ENCODE results near the gene SUCLG2.

The SUCLG2 gene, protein sequence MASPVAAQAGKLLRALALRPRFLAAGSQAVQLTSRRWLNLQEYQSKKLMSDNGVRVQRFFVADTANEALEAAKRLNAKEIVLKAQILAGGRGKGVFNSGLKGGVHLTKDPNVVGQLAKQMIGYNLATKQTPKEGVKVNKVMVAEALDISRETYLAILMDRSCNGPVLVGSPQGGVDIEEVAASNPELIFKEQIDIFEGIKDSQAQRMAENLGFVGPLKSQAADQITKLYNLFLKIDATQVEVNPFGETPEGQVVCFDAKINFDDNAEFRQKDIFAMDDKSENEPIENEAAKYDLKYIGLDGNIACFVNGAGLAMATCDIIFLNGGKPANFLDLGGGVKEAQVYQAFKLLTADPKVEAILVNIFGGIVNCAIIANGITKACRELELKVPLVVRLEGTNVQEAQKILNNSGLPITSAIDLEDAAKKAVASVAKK

DNA sequence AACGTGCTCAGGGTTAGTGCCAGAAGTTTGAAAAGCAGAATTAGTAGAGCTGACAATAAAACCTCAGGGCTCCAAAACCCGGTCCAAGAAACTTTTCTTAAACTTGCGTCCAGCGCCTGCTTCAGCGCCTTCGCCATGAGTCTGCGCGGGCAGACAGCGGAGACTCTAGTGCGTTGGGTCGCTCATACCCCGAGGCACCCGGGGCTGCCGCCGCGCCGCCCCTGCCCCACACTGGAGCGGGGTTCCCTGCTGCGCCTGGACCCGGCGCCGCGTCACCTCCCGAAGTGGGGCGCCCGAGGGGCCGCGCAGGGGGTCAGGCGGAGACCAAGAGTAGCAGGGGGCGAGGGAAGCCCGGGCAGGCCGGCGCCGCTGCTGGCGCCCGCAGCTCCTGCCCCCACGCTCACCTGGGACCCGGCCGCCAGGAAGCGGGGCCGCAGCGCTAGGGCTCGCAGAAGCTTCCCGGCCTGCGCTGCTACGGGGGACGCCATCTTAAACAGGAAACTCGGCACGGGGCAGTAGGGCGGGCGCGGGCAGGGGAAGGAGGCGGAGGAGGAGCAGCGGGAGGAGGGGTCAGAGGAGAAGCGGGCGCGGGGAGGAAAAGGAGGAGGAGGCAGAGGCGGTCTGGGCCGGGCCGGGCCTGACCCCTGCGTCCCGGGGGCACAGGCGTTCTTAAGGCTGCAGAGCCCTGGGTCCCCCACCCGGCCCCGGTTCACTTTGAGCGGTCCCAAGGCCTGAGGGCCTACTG is at the start of gene SUCLG2:
Gene SUCLG2, minus strand, starts transcription at position 514 of the 745 bp plus-strand sequence. Its CDS starts 26 bp downstream, at position 488.
- DNase-seq: peak; percentile 89

DNA sequence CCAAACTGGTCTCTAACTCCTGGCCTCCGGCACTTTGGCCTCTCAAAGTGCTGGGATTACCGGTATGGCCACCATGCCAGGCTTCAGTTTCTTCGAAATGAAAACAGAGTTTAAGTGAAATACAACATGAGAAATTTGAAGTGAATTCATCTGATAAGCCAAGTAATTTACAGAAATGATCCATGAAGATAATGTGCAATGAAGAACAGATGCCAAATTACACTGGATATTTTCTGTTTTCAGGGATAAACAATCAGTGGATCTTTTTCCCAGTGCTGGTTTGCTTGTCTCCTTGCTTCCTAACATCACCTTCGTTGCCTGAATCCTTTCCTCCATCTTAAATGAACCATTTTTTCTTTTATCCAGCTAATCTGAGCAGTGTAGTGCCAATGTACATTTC is 46.2 kb upstream of the SUCLG2 start:
- no peak for DNase-seq

DNA sequence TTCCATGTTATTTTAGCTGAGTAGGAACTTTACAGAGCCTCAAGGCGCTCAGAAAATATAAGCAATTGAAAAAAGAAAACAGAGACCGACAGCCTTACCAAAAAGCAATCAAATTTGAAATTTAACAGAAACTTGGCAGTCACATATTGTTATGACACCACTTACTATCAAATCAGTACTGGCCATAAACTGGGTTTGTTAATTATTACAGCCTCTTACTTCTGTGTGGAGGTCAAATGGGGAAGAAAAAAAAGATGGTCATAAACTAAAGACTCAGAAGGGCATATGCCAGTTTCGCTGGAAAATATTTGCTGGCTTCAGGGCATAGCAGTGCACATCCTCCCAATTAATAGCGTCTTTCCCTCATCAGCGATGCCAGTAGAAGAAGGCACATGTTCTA is 45.5 kb upstream of the SUCLG2 start:
- no peak for DNase-seq

DNA sequence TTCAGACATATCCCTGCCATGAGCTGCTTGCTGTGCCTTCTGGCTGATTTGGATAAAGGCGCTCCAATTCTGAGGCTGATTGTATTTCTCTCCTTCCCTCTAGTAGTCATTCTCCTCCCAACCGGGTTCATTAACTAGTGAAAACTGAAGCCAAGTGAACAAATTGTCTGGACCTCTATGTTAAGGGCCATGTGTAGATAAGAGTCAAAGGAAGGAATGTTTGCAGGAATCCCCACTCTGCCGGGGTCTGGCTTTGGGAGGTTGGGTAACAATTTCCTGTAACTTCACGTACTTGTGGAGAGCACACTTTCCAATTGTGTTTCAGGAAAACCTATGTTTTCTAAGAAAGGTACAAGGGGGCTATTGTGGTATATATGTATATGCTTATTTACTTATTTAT is 38.2 kb upstream of the SUCLG2 start:
- DNase-seq: no peak

DNA sequence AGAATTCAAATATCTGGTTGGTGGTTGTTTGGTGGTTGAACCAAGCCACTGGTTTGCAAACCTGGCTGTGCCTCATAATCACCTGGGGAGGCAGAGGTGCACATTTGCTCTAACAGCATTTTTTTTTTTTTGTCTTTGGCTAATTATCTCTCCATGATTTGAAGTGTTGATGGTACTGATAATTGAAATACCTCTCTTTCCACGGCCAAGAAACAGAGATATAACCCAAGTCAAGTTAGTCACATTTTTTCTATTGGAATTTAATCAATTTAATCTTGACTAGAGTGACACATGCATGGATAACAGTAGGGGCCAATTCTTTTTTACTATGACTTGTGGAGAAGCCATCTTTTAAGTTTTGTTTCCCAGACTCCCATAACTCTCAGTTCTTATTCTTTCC is 37.5 kb upstream of the SUCLG2 start:
- no peak for DNase-seq

DNA sequence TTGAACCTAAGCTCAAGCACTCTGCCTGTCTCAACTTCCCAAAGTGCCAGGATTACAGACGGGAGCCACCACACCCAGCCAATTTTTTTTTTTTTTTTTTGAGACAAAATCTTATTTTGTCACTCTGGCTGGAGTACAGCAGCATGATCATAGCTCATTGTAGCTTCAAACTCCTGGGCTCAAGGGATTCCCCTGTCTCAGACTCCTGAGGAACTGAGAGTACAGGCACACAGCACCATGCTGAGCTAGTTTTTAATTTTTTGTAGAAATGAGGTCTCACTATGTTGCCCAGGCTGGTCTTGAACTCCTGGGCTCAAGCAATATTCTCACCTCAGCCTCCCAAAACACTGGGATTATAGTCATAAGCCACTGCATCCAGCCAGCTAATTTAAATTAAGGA is 36.8 kb upstream of the SUCLG2 start:
- DNase-seq: no peak

DNA sequence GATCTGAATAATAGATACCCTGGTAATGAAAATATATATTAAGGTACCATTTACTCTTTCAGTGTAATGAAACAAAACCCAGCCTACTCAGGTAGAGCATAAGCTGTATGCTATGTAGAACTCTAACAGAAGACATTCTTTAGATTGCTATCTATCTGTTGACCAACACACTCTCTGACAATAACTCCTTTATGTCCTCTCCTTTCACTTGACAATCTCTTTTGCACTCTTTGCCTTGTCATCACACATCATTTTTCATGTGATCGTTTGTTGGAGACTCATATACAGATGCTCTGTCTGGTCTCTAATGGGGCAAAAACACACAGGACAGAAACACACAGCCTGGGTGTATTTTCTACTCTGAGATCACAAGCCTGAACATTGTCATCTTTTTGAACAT is 35.4 kb upstream of the SUCLG2 start:
- no peak for DNase-seq

DNA sequence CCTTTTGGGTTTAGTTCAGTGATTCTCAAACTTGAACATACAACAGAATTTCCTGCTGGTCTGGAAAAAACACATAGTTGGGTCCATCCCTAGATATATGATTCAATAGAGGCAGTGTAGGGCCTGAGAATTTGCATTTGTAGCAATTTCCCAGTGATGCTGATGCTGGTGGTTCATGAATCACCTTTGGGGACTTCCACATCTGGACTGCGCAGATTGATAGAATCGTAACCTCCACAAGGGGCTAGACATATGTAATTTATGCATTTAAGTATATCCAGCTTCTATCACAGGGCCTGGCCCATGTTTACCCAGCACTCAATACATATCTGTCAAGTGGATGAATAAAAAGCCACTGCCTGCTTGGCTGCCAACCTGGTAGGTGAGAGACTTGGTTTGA is 33.8 kb upstream of the SUCLG2 start:
- no peak for DNase-seq

DNA sequence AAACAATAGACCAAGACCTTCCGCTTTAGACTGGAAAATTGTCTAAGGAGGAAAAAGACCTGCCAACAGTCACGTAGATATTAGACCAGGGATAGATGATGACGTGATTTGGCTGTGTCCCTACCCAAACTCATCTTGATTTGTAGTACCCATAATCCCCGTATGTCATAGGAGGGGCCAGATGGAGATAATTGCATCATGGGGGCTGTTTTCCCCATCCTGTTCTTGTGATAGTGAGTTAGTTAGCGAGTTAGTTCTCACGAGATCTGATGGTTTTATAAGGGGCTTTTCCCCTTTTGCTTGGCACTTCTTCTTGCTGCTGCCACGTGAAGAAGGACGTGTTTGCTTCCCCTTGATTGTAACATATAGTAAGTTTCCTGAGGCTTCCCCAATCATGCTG is 31.7 kb upstream of the SUCLG2 start:
- no peak for DNase-seq

DNA sequence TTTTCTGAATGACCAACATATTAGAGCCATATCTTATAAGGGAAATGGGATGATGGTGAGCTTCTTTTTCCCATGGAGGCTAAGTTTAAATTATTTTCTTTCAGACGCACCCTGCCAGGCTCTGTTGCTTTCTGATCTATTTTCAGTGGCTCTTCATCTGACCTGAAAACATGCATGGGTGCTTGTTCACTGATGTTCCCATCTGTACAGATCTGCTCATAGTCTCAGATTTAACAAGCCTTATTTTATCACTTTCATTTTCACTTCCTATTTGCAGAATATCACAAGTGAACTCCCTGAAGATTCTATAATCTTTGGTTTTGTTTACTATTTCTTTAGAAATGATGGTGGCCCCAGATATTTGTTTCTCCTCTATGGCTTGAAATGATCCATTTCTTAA is 31.1 kb upstream of the SUCLG2 start:
- no peak for DNase-seq

DNA sequence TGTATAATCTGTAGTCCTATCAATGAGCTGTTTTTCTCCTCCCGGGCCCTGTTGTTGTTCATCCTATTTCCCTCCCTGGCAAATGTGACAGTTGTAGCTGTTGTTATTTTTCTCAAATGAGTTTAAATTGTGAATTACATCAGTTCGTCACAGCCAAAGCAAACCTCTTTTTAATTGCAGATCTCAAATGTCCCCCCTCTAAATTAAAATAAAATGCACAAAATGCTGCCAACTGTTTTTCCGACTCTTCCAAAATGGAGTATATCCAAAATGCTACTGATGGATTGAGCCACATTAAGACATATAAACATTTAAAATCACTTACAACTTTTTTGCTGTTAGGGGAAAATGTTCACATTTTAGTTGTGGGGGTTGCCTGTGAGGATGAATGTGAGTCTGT is 29.8 kb upstream of the SUCLG2 start:
- DNase-seq: no peak

DNA sequence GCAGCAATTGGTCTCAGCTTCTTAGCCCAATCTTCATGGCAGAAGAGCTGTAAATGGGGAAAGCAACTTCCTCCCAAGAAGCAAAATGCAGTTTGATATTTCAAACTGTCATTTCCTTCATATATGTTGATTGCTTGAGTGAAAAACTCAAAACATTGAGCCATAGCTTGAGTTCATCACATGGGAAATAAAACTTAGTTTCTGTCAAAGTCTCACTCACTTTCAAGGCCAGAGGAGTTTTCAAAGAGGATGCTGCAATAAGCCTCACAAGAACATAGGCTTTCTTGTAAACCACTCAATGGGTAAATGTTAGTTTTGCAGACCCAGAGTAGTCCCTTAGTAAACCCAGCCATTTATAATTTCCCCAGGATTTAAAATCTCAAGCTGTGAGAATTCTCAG is 29.1 kb upstream of the SUCLG2 start:
- DNase-seq: no peak

DNA sequence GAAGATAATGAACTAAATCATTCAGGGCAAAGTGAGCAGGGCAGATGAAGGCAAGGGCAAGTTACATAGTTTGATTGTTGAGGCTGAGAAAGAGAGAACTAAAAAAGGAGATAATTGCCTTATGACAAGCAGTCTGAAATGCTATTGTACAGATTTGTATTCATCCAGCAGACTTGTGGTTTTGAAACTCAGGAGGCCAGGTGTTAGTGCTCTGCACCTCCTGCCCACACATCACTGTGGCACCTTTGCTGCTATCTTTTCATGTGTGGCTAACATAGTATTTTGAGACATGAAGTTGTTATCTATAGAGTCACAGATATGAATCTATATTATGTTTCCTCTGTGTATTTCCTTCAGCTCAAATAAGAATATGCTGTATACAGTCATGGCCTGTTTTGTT is 24.3 kb upstream of the SUCLG2 start:
- DNase-seq: peak; percentile 30

DNA sequence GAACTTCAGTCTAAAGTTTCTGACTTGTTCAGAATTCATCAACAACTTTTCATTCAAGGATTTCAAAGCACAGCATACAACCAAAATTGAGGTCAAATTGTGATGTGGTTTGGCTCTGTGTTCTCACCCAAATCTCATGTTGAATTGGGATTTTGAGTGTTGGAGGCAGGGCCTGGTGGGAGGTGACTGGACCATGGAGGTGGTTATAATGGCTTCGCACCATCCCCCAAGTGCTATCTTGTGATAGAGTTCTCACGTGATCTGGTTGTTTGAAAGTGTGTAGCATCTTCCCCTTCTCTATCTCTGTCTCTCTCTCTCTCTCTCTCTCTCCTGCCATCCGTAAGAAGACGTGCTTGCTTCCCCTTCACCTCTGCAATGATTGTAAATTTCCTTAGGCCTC is 19.6 kb upstream of the SUCLG2 start:
- DNase-seq: no peak

DNA sequence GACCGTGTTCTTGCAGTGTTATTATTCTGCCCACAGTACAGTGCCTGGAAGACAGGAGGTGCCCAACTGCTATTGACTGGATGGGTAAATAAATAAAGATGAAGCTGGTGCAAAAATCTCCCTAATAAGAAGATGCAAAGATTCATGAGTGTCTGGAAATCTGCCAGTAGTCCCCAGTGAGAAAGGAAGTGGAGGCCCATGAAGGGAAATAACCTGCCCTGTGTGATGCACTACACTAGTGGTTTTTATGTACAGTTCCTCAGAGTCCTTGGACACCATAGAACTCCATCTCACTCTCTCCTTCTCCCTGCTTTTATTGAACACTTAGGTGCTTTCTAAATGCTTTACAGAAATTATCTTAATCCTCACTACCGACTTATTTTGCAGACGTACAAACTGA is 8.3 kb upstream of the SUCLG2 start:
- DNase-seq: no peak

DNA sequence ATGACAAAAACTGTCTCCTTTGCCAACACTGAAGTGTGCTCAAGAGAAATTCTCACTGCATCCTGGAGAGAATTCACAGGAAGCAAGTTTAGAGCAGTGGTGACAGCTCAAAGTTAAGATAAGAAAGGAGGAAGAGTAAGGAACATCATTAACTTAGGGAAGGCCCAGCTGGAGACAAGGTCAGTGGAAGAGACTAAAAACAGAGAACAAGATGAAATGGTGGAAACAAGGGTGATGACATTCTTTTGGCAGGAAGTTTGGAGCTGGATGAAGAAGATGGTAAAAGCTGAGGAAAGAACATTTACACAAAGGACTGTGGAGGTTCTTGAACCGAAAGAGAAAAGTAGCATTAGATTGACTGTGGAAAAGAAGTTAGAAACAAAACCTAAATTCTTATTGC is 6.7 kb upstream of the SUCLG2 start:
- DNase-seq: no peak

DNA sequence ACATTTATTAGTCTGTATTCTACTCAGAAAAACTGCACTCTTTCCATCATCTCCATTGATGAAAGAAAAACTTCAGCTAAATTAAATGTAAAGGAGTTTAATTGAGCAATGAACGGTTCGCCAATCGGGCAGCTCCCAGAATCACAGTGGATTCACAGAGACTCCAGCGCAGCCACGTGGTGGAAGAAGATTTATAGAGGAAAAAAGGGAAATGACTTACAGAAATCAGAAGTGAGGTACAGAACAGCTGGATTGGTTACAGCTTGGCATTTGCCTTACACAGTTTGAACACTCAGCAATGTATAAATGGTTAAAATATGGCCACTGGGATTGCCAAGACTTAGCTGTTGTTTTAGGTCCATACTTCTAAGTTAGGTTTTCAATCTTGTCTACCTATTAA is 2.8 kb upstream of the SUCLG2 start:
- DNase-seq: no peak

DNA sequence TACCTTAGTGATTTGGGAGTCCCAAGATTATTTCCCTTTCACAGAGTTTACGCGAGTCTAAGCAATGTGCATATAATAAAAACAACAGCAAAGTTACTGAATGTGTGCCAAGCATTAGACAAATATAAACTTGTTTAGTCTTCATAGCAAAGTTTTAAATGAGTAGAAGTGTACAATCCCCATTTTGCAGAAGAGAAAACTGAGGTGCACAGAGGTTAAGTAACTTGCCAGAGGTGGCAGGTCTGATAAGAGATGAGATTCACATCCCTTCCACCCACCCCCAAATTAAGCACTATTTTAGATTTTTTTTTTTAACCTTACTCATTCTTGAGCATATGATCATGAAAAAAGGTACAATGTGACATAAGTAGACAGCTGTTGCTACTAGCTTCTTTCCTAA is 2.2 kb upstream of the SUCLG2 start:
- no peak for DNase-seq

DNA sequence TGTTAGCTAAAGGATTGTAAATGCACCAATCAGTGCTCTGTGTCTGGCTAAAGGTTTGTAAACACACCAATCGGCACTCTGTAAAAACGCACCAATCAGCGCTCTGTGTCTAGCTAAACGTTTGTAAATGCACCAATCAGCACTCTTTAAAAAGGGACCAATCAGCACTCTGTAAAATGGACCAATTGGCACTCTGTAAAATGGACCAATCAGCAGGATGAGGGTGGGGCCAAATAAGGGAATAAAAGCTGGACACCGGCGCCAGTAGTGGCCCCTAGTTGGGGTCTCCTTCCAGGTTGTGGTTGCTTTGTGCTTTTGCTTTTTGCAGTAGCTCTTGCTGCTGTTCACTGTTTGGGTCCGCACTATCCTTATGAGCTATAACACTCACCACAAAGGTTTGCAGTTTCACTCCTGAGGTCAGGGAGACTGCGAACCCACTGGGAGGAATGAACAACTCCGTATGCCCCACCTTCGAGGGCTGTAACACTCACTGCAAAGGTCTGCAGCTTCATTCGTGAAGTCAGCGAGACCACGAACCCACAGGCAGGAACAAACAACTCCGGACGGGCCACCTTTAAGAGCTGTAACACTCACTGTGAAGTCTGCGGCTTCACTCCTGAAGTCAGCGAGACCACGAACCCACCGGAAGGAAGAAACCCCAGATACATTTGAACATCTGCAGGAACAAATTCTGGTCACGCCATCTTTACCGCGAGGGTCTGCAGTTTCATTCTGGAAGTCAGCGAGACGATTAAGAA is 1.1 kb upstream of the SUCLG2 start:
- peak; percentile 79 for DNase-seq

DNA sequence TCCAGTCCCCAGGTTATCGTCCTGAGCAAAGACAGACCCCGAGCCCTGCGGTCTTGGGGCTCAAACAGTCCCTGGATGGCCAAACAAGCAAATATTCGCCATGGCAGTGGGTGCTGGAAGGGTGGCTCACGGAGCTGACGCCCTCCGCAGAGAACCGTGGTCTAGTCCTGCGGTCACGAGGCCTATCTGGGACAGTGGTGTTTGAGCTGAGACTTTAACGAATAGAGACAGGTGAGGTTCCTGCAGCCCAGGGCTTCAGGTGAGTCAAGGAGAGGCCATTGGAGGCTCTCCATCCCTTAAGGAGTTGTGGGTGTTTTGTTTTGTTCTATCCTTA is 399 bp upstream of the SUCLG2 start:
- DNase-seq: peak; percentile 20

DNA sequence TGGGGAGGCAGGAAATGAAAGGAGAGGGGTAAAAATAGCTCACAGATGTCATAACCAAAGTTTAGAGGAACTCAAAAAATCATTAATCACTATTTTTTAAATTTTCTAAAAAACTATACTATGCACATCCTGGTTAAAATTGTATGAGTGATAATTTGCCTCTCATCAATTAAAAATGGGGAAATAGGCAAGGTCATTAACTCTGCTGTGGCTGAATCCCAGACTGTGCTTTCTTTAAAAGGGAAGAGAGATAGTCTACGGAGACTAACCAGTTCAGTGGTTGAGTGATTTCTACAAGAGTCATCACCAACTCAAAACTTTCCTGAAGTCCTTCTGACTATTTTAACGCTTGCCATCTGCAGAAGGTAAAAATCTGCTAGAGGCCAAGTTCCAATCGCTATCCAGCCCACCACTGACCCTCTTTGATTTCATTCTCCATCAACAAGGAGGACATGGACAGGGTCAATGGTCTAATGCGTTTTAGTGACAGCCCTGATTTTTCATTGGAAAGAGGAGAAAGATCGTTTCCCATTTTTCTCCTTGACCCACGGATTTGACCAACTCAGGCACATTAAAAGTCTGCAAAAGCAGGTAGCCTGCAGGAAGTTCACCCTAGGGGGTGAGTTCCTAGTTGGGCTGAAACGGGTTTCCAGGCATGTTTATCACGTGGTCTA is 850 bp downstream of the SUCLG2 start:
- no peak for DNase-seq

DNA sequence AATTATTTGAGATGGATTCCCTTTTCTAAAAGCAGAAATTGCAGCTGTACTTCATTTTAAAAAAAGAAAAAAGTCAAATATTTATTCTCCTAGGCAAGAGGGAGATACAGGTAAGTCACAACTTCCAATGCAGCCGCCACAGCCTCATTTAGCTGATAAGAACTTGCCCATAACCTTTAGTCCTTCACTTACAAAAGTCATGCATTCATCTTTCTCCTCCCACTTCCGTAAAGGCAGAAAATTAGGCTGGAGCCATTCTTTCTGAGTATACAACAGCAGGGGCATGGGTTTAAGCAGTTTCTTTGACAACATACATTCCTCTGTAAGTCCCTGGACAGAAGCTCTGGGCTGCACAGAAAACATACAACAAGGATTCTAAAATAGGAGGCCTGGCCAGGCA is 4.3 kb downstream of the SUCLG2 start:
- no peak for DNase-seq

DNA sequence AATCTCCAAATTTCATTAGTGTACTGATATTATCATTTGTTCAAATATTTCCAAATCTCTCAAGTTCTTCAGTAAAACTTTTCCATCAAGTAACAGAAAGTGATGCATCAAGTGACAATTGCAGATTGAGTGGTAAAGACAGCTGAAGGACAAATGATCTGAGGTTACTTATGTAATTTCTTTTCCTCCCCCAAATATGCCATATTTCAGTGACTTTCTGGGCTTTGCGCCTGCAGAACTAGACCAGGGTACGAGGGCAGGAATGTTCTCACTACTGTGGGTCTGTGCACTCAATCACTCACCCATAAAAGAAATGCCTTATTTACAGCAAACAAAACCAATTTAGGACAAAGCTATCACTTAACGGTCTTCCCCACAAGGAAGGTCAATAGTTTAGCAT is 4.7 kb downstream of the SUCLG2 start:
- no peak for DNase-seq

Data from activated CD4-positive, alpha-beta T cell treated with anti-CD3 and anti-CD28 coated beads for 48 hours (primary cell).